Stimulated activated CD4-positive, alpha-beta T cell treated with anti-CD3 and anti-CD28 coated beads, Interleukin-15, amount 100 ng/mL, for 24 hours (primary cell): Measurements from ENCODE around the gene ANKRD55.
"Not testable (repeated sequence)": the region's sequence is repeated elsewhere in the genome, so short reads cannot be mapped to it uniquely, and the experiment has no call there.

Experiments used
- DNase-seq: peaks from one replicate; pipeline ENCODE4 v3.0.0-alpha.2; 2020

ANKRD55 gene

GRCh38 chr5:56142614-56143372 lies 90.3 kb downstream of the ANKRD55 start:
- DNase-seq, result no peak

GRCh38 chr5:56142233-56142613 lies 90.9 kb downstream of the ANKRD55 start:
- no peak for DNase-seq

GRCh38 chr5:56140073-56140472 lies 93.1 kb downstream of the ANKRD55 start:
- no peak for DNase-seq

- DNase-seq, result no peak
Observed at GRCh38 chr5:56130664-56131063, 102.5 kb downstream of the ANKRD55 start.

GRCh38 chr5:56129288-56129687 lies 103.8 kb downstream of the ANKRD55 start:
- DNase-seq, result no peak

GRCh38 chr5:56128113-56128512 lies 105.0 kb downstream of the ANKRD55 start:
- peak; percentile 66 for DNase-seq

- DNase-seq, result peak; percentile 40
Observed at GRCh38 chr5:56126487-56127179, 106.5 kb downstream of the ANKRD55 start.

GRCh38 chr5:56123531-56124243 lies 109.4 kb downstream of the ANKRD55 start:
- DNase-seq, result no peak

- DNase-seq, result not testable (repeated sequence)
Observed at GRCh38 chr5:56122360-56122985, 110.7 kb downstream of the ANKRD55 start.

GRCh38 chr5:56119050-56119449 lies 114.1 kb downstream of the ANKRD55 start:
- no peak for DNase-seq

GRCh38 chr5:56116599-56117141 lies 116.5 kb downstream of the ANKRD55 start:
- no peak for DNase-seq

- no peak for DNase-seq
Observed at GRCh38 chr5:56115589-56115988, 117.5 kb downstream of the ANKRD55 start.

- no peak for DNase-seq
Observed at GRCh38 chr5:56112526-56113121, 120.5 kb downstream of the ANKRD55 start.

- no peak for DNase-seq
Observed at GRCh38 chr5:56111404-56111781, 121.7 kb downstream of the ANKRD55 start.

GRCh38 chr5:56110646-56111403 lies 122.3 kb downstream of the ANKRD55 start:
- no peak for DNase-seq

- DNase-seq, result no peak
Observed at GRCh38 chr5:56108246-56108645, 124.9 kb downstream of the ANKRD55 start.

GRCh38 chr5:56106837-56107236 lies 126.3 kb downstream of the ANKRD55 start:
- DNase-seq, result no peak

- DNase-seq, result no peak
Observed at GRCh38 chr5:56105511-56106291, 127.4 kb downstream of the ANKRD55 start.

- DNase-seq, result no peak
Observed at GRCh38 chr5:56102889-56103288, 130.2 kb downstream of the ANKRD55 start.

GRCh38 chr5:56102207-56102606 lies 130.9 kb downstream of the ANKRD55 start:
- not testable (repeated sequence) for DNase-seq

- no peak for DNase-seq
Observed at GRCh38 chr5:56101180-56101579, 131.9 kb downstream of the ANKRD55 start.
